Adrenal gland (tissue), 5 donors: ENCODE data around the gene PACSIN2.

ENCODE experiments used
- CTCF ChIP-seq, 6 experiments: fragments of 450-650 bp in 4 of 6; fragments of 200-600 bp in 2 of 6; sonication (generic) in 1 of 6; IDR thresholded peaks; 1 replicate in 5 of 6; 2 replicates in 1 of 6; pipeline versions ENCODE4 v1.5.1 to v1.8.0; 2016 to 2021; ENCODE audit warnings: antibody characterized with exemption in 6 of 6, mild to moderate bottlenecking in 2 of 6, moderate library complexity in 1 of 6
- POLR2A ChIP-seq, 2 donors: fragments of 450-650 bp; IDR thresholded peaks; one replicate each; pipeline ENCODE4 v1.6.1; 2017; ENCODE audit warnings: antibody characterized with exemption in 2 of 2, mild to moderate bottlenecking in 2 of 2, moderate library complexity in 1 of 2
- donor health status: DM: no; HTN: no; CAD: no.

- TF ChIP-seq POLR2A (IDR thresholded peaks at IDR 0.05) (no peak), CTCF (IDR thresholded peaks at IDR 0.05) (no peak)
Observed at GRCh38 chr22:43039800-43040199, 24.9 kb upstream of the PACSIN2 start.
